ENCODE measurements around the gene AATF.
A peak's percentile ranks its signal among the peaks of the same experiment; 100 is the strongest.

AATF gene

GRCh38 chr17:37079065-37079708 lies 130.4 kb downstream of the AATF start:
- no peak for TF ChIP-seq CTCF (IDR thresholded peaks at IDR 0.05)
- peaks cover 26% of the 10 kb centered on the region for H3K9me3 Mint-ChIP-seq
- H3K4me1 Mint-ChIP-seq, result peaks cover 12% of the 10 kb centered on the region
- no peak overlapping the region for H3K27ac Mint-ChIP-seq
- no peak overlapping the region for H3K4me3 Mint-ChIP-seq
- peaks cover 12% of the 10 kb centered on the region for H3K27me3 Mint-ChIP-seq (ENCODE audit: low read depth, poor library complexity)
- no peak for DNase-seq
- peaks cover 33% of the 10 kb centered on the region for H3K36me3 Mint-ChIP-seq (ENCODE audit: low read depth)

- no peak for TF ChIP-seq CTCF (IDR thresholded peaks at IDR 0.05)
- DNase-seq, result no peak
- Mint-ChIP-seq H3K27ac (no peak overlapping the region), H3K4me1 (peaks cover 17% of the 10 kb centered on the region), H3K36me3 (ENCODE audit: low read depth) (peaks cover 38% of the 10 kb centered on the region), H3K9me3 (peaks cover 26% of the 10 kb centered on the region), H3K4me3 (no peak overlapping the region), H3K27me3 (ENCODE audit: low read depth, poor library complexity) (peaks cover 12% of the 10 kb centered on the region)
These were observed 131.0 kb downstream of the AATF start for GRCh38 chr17:37079735-37080134.

GRCh38 chr17:37081287-37081686 lies 132.5 kb downstream of the AATF start:
- DNase-seq, result no peak
- no peak overlapping the region for H3K27ac Mint-ChIP-seq
- TF ChIP-seq CTCF (IDR thresholded peaks at IDR 0.05), result no peak
- peaks cover 49% of the 10 kb centered on the region for H3K36me3 Mint-ChIP-seq (ENCODE audit: low read depth)
- H3K27me3 Mint-ChIP-seq (ENCODE audit: low read depth, poor library complexity), result peaks cover 12% of the 10 kb centered on the region
- H3K9me3 Mint-ChIP-seq, result peaks cover 26% of the 10 kb centered on the region
- H3K4me1 Mint-ChIP-seq, result peaks cover 33% of the 10 kb centered on the region
- no peak overlapping the region for H3K4me3 Mint-ChIP-seq

- TF ChIP-seq CTCF (IDR thresholded peaks at IDR 0.05), result no peak
- H3K9me3 Mint-ChIP-seq, result peaks cover 26% of the 10 kb centered on the region
- peaks cover 44% of the 10 kb centered on the region for H3K4me1 Mint-ChIP-seq
- H3K4me3 Mint-ChIP-seq, result no peak overlapping the region
- peak overlapping the region; percentile 25 for H3K27ac Mint-ChIP-seq
- H3K27me3 Mint-ChIP-seq (ENCODE audit: low read depth, poor library complexity), result peaks cover 9% of the 10 kb centered on the region
- no peak for DNase-seq
- peaks cover 53% of the 10 kb centered on the region for H3K36me3 Mint-ChIP-seq (ENCODE audit: low read depth)
These were observed 133.6 kb downstream of the AATF start for GRCh38 chr17:37082311-37082860.

- TF ChIP-seq CTCF (IDR thresholded peaks at IDR 0.05), result no peak
- peaks cover 50% of the 10 kb centered on the region for H3K4me1 Mint-ChIP-seq
- peak overlapping the region; percentile 94 for H3K27ac Mint-ChIP-seq
- H3K27me3 Mint-ChIP-seq (ENCODE audit: low read depth, poor library complexity), result peaks cover 9% of the 10 kb centered on the region
- no peak overlapping the region for H3K4me3 Mint-ChIP-seq
- DNase-seq, result no peak
- H3K36me3 Mint-ChIP-seq (ENCODE audit: low read depth), result peaks cover 59% of the 10 kb centered on the region
- H3K9me3 Mint-ChIP-seq, result peaks cover 26% of the 10 kb centered on the region
These were observed 134.2 kb downstream of the AATF start for GRCh38 chr17:37082985-37083384.

GRCh38 chr17:37083456-37083855 lies 134.7 kb downstream of the AATF start:
- TF ChIP-seq CTCF (IDR thresholded peaks at IDR 0.05), result no peak
- DNase-seq, result no peak
- peaks cover 9% of the 10 kb centered on the region for H3K27me3 Mint-ChIP-seq (ENCODE audit: low read depth, poor library complexity)
- no peak overlapping the region for H3K4me3 Mint-ChIP-seq
- peaks cover 63% of the 10 kb centered on the region for H3K36me3 Mint-ChIP-seq (ENCODE audit: low read depth)
- H3K4me1 Mint-ChIP-seq, result peaks cover 54% of the 10 kb centered on the region
- H3K27ac Mint-ChIP-seq, result peak overlapping the region; percentile 94
- H3K9me3 Mint-ChIP-seq, result peaks cover 26% of the 10 kb centered on the region
